Effector memory CD4-positive, alpha-beta T cell (primary cell): ENCODE data around the gene ATXN1.

Experiments used
- DNase-seq, 3 donors: peaks; one replicate each; pipeline ENCODE4 v3.0.0-alpha.2; 2020
- H3K27ac ChIP-seq: 2 replicates; pipeline ENCODE4 v1.7.0; 2013; ENCODE audit warnings: mild to moderate bottlenecking, low read length, moderate library complexity; ENCODE audit not compliant: insufficient read depth, poor library complexity, severe bottlenecking
- H3K27me3 ChIP-seq: replicated peaks from 2 replicates; pipeline ENCODE4 v1.7.0; 2013; ENCODE audit warnings: mild to moderate bottlenecking, low read length; ENCODE audit not compliant: insufficient read depth, control insufficient read depth, poor library complexity, severe bottlenecking
- H3K36me3 ChIP-seq: 2 replicates; pipeline ENCODE4 v1.7.0; 2013; ENCODE audit warnings: mild to moderate bottlenecking, low read length, moderate library complexity; ENCODE audit not compliant: control insufficient read depth, insufficient read depth
- H3K4me1 ChIP-seq: 2 replicates; pipeline ENCODE4 v1.7.0; 2013; ENCODE audit warnings: low read length, mild to moderate bottlenecking; ENCODE audit not compliant: control insufficient read depth, insufficient read depth, poor library complexity, severe bottlenecking
- H3K4me3 ChIP-seq: 2 replicates; pipeline ENCODE4 v1.7.0; 2013; ENCODE audit warnings: low read length, low read depth, mild to moderate bottlenecking; ENCODE audit not compliant: insufficient read depth, poor library complexity, severe bottlenecking
- H3K9me3 ChIP-seq: 2 replicates; pipeline ENCODE4 v1.7.0; 2013; ENCODE audit warnings: mild to moderate bottlenecking, low read length, moderate library complexity; ENCODE audit not compliant: control insufficient read depth

The ATXN1 gene

DNA sequence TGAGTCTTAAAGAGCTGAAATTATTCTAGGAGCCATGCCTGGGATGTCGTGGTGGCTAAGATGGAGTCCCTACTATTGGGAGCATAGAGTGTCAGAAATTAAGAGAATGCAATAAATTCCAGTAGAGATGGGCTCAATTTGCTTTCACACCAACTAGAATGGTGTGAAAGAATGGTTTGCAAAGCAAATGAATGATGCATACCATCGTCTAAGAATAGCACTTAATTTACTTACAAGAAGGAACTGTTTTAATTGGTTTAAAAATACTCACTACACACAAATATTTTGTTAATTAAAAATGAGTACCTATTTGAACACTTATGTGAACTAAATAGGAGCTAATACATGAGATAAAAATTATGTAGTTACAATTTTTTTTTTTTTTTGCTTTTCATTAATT is 390.3 kb downstream of the ATXN1 start:
- no peak for DNase-seq
- no peak overlapping the region for H3K27ac ChIP-seq
- H3K36me3 ChIP-seq: no peaks in the 10 kb centered on the region
- no peaks in the 10 kb centered on the region for H3K9me3 ChIP-seq
- H3K4me1 ChIP-seq: no peaks in the 10 kb centered on the region
- H3K4me3 ChIP-seq: no peak overlapping the region
- H3K27me3 ChIP-seq: no peaks in the 10 kb centered on the region

DNA sequence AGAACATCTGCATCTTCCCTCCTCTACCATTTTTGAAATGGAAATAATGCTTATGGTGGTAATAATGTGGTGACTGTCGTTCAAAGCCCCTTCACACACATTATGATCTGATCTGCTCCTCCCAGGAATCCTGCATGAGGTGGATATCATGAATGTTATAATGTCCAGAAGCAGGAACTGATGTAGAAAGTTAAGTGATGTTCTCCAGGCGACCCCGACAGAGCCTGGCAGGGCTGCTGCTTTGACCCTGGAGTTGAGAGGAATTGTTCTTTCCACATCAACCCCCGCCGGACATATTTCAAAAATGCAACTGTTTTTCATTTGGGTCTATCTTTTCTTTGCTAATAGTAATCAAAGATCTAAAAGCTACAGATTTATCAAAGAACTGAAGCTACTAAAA is 391.3 kb downstream of the ATXN1 start:
- Histone ChIP-seq H3K27ac (no peak overlapping the region), H3K4me1 (no peaks in the 10 kb centered on the region), H3K36me3 (no peaks in the 10 kb centered on the region), H3K4me3 (no peak overlapping the region), H3K9me3 (no peaks in the 10 kb centered on the region), H3K27me3 (no peaks in the 10 kb centered on the region)
- no peak for DNase-seq

DNA sequence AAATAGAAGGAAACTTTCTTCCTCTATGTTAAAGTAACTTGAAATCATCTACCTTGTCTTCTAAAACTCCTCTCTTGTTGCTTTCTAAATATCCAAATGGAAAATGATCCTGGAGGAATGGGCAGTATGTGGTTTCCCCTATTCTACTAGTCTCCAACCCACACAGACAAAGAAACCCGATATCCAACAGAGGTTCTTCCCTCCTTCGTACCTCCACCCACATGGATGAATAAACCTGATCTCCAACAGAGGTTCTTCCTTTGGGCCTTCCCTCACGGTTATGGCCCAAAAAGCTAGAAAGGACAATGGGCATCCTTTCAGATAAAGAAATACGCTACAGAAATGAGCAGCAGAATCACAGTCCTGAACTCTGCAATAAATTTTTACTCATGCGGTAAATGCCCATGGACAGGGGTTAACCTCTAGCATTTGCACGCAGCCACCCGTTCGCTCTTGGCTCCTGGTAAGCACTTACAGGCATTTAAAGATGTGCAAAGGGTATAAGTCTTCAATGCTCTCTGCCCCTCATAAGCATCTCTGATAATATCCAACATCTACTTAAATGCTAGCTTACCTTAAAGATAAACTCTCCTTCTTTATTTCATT is 392.0 kb downstream of the ATXN1 start:
- Histone ChIP-seq H3K27me3 (no peaks in the 10 kb centered on the region), H3K4me1 (no peaks in the 10 kb centered on the region), H3K4me3 (no peak overlapping the region), H3K27ac (no peak overlapping the region), H3K36me3 (no peaks in the 10 kb centered on the region), H3K9me3 (no peaks in the 10 kb centered on the region)
- no peak for DNase-seq

- no peaks in the 10 kb centered on the region for H3K9me3 ChIP-seq
- no peak for DNase-seq
- H3K4me1 ChIP-seq: no peaks in the 10 kb centered on the region
- no peaks in the 10 kb centered on the region for H3K36me3 ChIP-seq
- no peaks in the 10 kb centered on the region for H3K27me3 ChIP-seq
- H3K27ac ChIP-seq: no peak overlapping the region
- no peak overlapping the region for H3K4me3 ChIP-seq
These were observed 393.7 kb downstream of the ATXN1 start for GRCh38 chr6:16367571-16367970.

DNA sequence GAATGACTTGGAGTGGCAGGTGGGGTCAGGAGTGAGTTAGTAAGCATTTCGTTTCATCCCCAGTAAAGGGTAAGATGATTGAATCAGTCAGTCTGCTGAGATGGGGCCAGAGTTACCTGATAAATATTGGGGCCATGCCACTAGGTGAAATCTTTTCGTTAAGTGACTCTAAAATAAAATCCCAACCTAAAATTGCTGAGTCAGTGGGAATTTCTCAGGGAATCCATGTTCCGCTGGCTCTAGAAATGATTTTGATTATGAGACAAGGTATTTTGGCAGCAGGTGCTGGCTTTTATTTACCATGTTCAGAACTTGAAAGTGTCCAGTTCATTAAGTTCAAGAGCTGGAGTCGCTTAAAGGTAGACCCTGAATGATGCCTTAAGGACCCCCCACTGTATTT is 397.5 kb downstream of the ATXN1 start:
- Histone ChIP-seq H3K27ac (no peak overlapping the region), H3K4me3 (no peak overlapping the region), H3K36me3 (no peaks in the 10 kb centered on the region), H3K4me1 (no peaks in the 10 kb centered on the region), H3K27me3 (no peaks in the 10 kb centered on the region), H3K9me3 (no peaks in the 10 kb centered on the region)
- no peak for DNase-seq

- no peaks in the 10 kb centered on the region for H3K27me3 ChIP-seq
- no peaks in the 10 kb centered on the region for H3K9me3 ChIP-seq
- H3K27ac ChIP-seq: no peak overlapping the region
- H3K4me3 ChIP-seq: no peak overlapping the region
- H3K4me1 ChIP-seq: no peaks in the 10 kb centered on the region
- H3K36me3 ChIP-seq: no peaks in the 10 kb centered on the region
- DNase-seq: no peak
These were observed 398.3 kb downstream of the ATXN1 start for GRCh38 chr6:16362819-16363589.

DNA sequence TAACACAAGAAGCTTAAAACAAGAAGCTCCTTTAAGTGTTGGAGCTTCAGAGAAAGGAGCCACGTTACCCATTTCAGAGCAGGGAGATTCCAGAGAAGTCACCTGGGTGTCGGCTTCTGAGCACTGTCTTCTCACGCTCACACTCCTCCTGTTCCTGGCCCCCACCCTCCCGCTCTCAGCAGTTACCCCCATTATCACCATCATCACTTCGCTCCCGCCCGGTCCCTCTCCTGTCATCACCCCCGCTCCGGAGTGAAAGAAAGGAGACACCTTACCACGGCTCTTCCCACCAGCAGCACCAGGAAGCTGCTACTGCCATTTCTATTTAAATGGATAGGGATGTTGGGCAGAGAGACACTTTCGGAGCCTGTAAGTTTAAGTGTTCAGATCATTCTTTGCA is 399.0 kb downstream of the ATXN1 start:
- no peak for DNase-seq
- H3K4me1 ChIP-seq: no peaks in the 10 kb centered on the region
- no peaks in the 10 kb centered on the region for H3K36me3 ChIP-seq
- H3K27me3 ChIP-seq: no peaks in the 10 kb centered on the region
- no peak overlapping the region for H3K27ac ChIP-seq
- no peaks in the 10 kb centered on the region for H3K9me3 ChIP-seq
- no peak overlapping the region for H3K4me3 ChIP-seq

- Histone ChIP-seq H3K27me3 (no peaks in the 10 kb centered on the region), H3K36me3 (no peaks in the 10 kb centered on the region), H3K9me3 (no peaks in the 10 kb centered on the region), H3K4me1 (no peaks in the 10 kb centered on the region), H3K4me3 (no peak overlapping the region), H3K27ac (no peak overlapping the region)
- no peak for DNase-seq
These were observed 399.4 kb downstream of the ATXN1 start for GRCh38 chr6:16361861-16362260.

DNA sequence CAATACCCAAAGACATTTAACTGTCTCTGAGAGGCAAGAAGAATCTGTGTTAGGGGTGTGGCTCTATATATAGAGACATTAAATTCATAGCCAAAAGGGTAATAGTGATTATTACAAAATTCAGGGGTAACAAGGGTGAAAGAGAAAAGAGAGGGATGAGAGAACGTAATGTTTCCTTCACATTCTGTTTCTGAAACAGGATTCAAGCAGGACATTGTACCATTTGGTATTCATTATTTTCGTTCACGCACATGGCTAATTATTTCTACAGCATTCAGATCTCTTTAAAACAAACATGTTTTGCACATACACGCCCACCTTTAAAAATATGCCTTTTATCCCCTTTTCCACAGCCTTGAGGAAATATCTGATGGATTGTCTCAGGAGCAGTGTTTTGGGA is 400.1 kb downstream of the ATXN1 start:
- Histone ChIP-seq H3K9me3 (no peaks in the 10 kb centered on the region), H3K36me3 (no peaks in the 10 kb centered on the region), H3K27me3 (no peaks in the 10 kb centered on the region), H3K4me3 (no peak overlapping the region), H3K27ac (no peak overlapping the region), H3K4me1 (no peaks in the 10 kb centered on the region)
- DNase-seq: no peak

DNA sequence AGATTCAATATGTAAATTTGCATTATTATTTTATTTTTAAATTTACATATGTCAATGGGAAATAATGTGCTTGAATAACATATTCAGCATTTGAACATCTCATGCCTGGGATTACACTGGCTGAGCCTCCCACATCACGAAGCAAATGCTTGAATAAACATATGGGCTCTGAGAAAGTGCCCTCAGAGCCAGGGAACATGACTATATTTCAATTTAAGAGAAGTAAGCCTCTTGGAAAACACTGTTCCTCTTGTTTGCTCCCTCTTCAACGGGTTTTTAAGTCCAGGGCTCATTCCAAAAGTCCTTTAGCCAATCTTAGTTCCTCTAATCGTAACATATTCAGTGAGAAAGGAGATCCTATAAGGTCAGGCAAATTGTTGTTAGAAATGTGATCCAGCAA is 400.9 kb downstream of the ATXN1 start:
- no peak for DNase-seq
- H3K27ac ChIP-seq: no peak overlapping the region

More for the DNA sequence above, 400.9 kb downstream of the ATXN1 start:
- no peak overlapping the region for H3K4me3 ChIP-seq
- H3K27me3 ChIP-seq: no peaks in the 10 kb centered on the region
- H3K36me3 ChIP-seq: no peaks in the 10 kb centered on the region
- no peaks in the 10 kb centered on the region for H3K9me3 ChIP-seq
- H3K4me1 ChIP-seq: no peaks in the 10 kb centered on the region
